Measurements from ENCODE around the gene CAB39.

Gene CAB39

DNA sequence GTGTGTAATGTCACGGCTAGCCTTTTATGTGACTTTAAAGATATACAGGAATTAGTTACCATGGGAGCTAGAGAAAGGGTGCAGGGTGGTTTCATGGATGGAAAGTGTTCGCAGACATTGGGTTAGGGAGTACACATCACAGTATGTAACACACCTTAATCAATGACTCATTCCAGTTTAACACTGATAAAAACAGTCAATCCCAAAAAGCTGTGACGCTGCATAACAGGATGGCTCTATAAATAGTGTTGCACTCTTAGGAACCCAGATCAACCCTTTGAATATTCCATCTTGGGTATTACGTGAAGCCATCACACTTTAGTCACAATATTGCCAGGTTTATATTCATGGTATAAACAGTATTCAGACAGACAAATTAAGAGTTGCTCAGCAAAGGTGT is 33.6 kb downstream of the CAB39 start:
- Histone ChIP-seq H3K27me3 (ENCODE audit: insufficient read depth, poor library complexity, severe bottlenecking) (no peaks in the 10 kb centered on the region), H3K4me3 (replicated peaks; ENCODE audit: insufficient read depth, low read length) (no peak overlapping the region), H3K27ac (replicated peaks) (no peak overlapping the region)
- no peak for DNase-seq (ENCODE audit: low read depth in 1 of 2, low spot score in 1 of 2)
- TF ChIP-seq, protein P1, sequence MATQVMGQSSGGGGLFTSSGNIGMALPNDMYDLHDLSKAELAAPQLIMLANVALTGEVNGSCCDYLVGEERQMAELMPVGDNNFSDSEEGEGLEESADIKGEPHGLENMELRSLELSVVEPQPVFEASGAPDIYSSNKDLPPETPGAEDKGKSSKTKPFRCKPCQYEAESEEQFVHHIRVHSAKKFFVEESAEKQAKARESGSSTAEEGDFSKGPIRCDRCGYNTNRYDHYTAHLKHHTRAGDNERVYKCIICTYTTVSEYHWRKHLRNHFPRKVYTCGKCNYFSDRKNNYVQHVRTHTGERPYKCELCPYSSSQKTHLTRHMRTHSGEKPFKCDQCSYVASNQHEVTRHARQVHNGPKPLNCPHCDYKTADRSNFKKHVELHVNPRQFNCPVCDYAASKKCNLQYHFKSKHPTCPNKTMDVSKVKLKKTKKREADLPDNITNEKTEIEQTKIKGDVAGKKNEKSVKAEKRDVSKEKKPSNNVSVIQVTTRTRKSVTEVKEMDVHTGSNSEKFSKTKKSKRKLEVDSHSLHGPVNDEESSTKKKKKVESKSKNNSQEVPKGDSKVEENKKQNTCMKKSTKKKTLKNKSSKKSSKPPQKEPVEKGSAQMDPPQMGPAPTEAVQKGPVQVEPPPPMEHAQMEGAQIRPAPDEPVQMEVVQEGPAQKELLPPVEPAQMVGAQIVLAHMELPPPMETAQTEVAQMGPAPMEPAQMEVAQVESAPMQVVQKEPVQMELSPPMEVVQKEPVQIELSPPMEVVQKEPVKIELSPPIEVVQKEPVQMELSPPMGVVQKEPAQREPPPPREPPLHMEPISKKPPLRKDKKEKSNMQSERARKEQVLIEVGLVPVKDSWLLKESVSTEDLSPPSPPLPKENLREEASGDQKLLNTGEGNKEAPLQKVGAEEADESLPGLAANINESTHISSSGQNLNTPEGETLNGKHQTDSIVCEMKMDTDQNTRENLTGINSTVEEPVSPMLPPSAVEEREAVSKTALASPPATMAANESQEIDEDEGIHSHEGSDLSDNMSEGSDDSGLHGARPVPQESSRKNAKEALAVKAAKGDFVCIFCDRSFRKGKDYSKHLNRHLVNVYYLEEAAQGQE (IDR thresholded peaks at IDR 0.05; ENCODE audit: insufficient replicate concordance, low read depth), result no peak
- TF ChIP-seq, protein P2, sequence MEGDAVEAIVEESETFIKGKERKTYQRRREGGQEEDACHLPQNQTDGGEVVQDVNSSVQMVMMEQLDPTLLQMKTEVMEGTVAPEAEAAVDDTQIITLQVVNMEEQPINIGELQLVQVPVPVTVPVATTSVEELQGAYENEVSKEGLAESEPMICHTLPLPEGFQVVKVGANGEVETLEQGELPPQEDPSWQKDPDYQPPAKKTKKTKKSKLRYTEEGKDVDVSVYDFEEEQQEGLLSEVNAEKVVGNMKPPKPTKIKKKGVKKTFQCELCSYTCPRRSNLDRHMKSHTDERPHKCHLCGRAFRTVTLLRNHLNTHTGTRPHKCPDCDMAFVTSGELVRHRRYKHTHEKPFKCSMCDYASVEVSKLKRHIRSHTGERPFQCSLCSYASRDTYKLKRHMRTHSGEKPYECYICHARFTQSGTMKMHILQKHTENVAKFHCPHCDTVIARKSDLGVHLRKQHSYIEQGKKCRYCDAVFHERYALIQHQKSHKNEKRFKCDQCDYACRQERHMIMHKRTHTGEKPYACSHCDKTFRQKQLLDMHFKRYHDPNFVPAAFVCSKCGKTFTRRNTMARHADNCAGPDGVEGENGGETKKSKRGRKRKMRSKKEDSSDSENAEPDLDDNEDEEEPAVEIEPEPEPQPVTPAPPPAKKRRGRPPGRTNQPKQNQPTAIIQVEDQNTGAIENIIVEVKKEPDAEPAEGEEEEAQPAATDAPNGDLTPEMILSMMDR (IDR thresholded peaks at IDR 0.05; ENCODE audit: insufficient read depth, low read length), result no peak
- no peak for TF ChIP-seq POLR2AphosphoS5 (IDR thresholded peaks at IDR 0.05; ENCODE audit: low read depth)
- TF ChIP-seq SPI1 (IDR thresholded peaks at IDR 0.05; ENCODE audit: borderline replicate concordance, low read depth), result no peak
- TF ChIP-seq GABPA (IDR thresholded peaks at IDR 0.05; ENCODE audit: low read depth), result no peak

DNA sequence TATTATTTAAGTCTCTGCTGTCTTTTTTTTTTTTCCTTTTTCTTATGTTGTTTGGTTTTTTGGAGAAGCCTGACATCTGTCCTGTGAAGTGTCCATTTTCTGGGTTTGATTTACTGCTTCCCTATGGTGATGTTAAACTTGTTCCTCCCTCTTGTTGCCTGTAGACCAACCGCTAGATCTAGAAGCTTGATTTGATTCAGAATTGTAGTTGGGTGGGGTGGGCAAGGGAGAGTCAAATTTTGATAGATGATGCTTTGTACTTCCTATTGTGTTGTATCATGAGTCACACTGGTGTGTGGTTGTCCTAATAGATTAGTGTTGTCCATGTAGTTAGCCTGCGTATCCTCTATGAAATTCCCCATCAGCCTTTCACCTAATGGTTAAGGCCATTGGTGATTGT is 35.4 kb downstream of the CAB39 start:
- Histone ChIP-seq H3K4me3 (replicated peaks; ENCODE audit: insufficient read depth, low read length) (no peak overlapping the region), H3K27ac (replicated peaks) (no peak overlapping the region), H3K27me3 (ENCODE audit: insufficient read depth, poor library complexity, severe bottlenecking) (no peaks in the 10 kb centered on the region)
- DNase-seq (ENCODE audit: low read depth in 1 of 2, low spot score in 1 of 2), result no peak
- TF ChIP-seq, protein P1 (IDR thresholded peaks at IDR 0.05; ENCODE audit: insufficient replicate concordance, low read depth), result no peak
- TF ChIP-seq GABPA (IDR thresholded peaks at IDR 0.05; ENCODE audit: low read depth), result no peak
- TF ChIP-seq SPI1 (IDR thresholded peaks at IDR 0.05; ENCODE audit: borderline replicate concordance, low read depth), result no peak
- no peak for TF ChIP-seq POLR2AphosphoS5 (IDR thresholded peaks at IDR 0.05; ENCODE audit: low read depth)
- TF ChIP-seq, protein P2 (IDR thresholded peaks at IDR 0.05; ENCODE audit: insufficient read depth, low read length), result no peak

DNA sequence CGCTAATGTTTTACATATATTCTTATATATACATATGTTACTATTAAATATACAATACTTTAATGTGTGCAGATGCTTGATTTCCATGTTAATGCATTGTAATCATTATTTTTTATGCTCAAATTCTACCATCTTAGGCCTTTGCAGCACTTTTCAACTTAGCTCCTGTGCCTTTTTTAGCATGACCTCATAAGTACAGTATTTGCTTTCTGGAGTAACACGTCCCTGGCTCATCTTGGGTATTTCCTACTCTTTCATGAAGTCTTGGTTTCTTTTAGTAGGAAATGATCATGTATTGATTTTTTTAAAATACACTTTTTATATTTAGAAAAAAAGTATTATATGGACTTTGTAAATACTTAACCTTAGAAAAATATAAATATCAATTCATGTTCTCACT is 36.5 kb downstream of the CAB39 start:
- Histone ChIP-seq H3K27ac (replicated peaks) (no peak overlapping the region), H3K27me3 (ENCODE audit: insufficient read depth, poor library complexity, severe bottlenecking) (no peaks in the 10 kb centered on the region), H3K4me3 (replicated peaks; ENCODE audit: insufficient read depth, low read length) (no peak overlapping the region)
- no peak for TF ChIP-seq SPI1 (IDR thresholded peaks at IDR 0.05; ENCODE audit: borderline replicate concordance, low read depth)
- no peak for DNase-seq (ENCODE audit: low read depth in 1 of 2, low spot score in 1 of 2)

DNA sequence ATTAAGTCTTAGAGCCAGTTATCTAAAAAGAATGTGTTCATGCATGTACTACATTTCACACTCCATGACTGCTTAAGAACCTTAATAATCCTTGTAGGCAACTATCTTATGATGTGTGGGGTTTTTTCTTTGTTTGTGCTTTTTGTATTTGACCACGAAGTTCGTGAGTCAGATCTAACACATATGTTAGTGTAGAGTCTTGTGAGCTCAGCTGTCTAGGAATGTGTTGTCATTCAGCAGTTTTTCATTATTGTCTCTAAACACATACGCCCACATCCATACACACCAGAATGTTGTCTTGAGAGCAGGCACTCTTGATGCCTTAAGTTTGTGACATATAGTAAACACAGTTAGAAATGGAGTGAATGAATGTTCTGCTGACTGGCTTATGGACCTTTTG is 38.4 kb downstream of the CAB39 start:
- TF ChIP-seq POLR2AphosphoS5 (IDR thresholded peaks at IDR 0.05; ENCODE audit: low read depth) (no peak), SPI1 (IDR thresholded peaks at IDR 0.05; ENCODE audit: borderline replicate concordance, low read depth) (no peak), GABPA (IDR thresholded peaks at IDR 0.05; ENCODE audit: low read depth) (no peak)
- TF ChIP-seq, protein P1 (IDR thresholded peaks at IDR 0.05; ENCODE audit: insufficient replicate concordance, low read depth), result no peak
- TF ChIP-seq, protein P2 (IDR thresholded peaks at IDR 0.05; ENCODE audit: insufficient read depth, low read length), result no peak
- no peak for DNase-seq (ENCODE audit: low read depth in 1 of 2, low spot score in 1 of 2)
- H3K27ac ChIP-seq (replicated peaks), result no peak overlapping the region
- no peaks in the 10 kb centered on the region for H3K27me3 ChIP-seq (ENCODE audit: insufficient read depth, poor library complexity, severe bottlenecking)
- no peak overlapping the region for H3K4me3 ChIP-seq (replicated peaks; ENCODE audit: insufficient read depth, low read length)
